Colon (tissue), 2 donors: ENCODE data around the gene AMZ1.
"Not testable (repeated sequence)": the region's sequence is repeated elsewhere in the genome, so short reads cannot be mapped to it uniquely, and the experiment has no call there.

Experiments used
- FAIRE-seq: peaks from 2 replicates; lab custom pipeline; 2012; peaks lifted over from hg19 to GRCh38; lab: Jason Lieb, UNC
- donor health status: control.
- donor health status: control.

Gene AMZ1

GRCh38 chr7:2727206-2727605, 39.2 kb downstream of the AMZ1 start:
- not testable (repeated sequence) for FAIRE-seq

- FAIRE-seq = no peak
Measured at GRCh38 chr7:2728316-2729030, 40.5 kb downstream of the AMZ1 start.

GRCh38 chr7:2729031-2729892, 41.3 kb downstream of the AMZ1 start:
- FAIRE-seq = no peak

GRCh38 chr7:2729893-2730716, 42.1 kb downstream of the AMZ1 start:
- FAIRE-seq = no peak

GRCh38 chr7:2730846-2731770, 43.1 kb downstream of the AMZ1 start:
- no peak for FAIRE-seq

- FAIRE-seq = no peak
Measured at GRCh38 chr7:2732388-2732787, 44.4 kb downstream of the AMZ1 start.

- no peak for FAIRE-seq
Measured at GRCh38 chr7:2732959-2733584, 45.1 kb downstream of the AMZ1 start.

- FAIRE-seq = no peak
Measured at GRCh38 chr7:2734084-2734686, 46.2 kb downstream of the AMZ1 start.

- no peak for FAIRE-seq
Measured at GRCh38 chr7:2734751-2735571, 47.0 kb downstream of the AMZ1 start.

GRCh38 chr7:2735744-2736143, 47.7 kb downstream of the AMZ1 start:
- FAIRE-seq = no peak

- no peak for FAIRE-seq
Measured at GRCh38 chr7:2736411-2736914, 48.5 kb downstream of the AMZ1 start.

GRCh38 chr7:2737005-2737743, 49.2 kb downstream of the AMZ1 start:
- not testable (repeated sequence) for FAIRE-seq

- no peak for FAIRE-seq
Measured at GRCh38 chr7:2737771-2738540, 50.0 kb downstream of the AMZ1 start.

- FAIRE-seq = no peak
Measured at GRCh38 chr7:2738766-2739549, 51.0 kb downstream of the AMZ1 start.

- not testable (repeated sequence) for FAIRE-seq
Measured at GRCh38 chr7:2743523-2744185, 55.7 kb downstream of the AMZ1 start.

- FAIRE-seq = not testable (repeated sequence)
Measured at GRCh38 chr7:2748684-2749083, 60.7 kb downstream of the AMZ1 start.
